T-helper 2 cell treated with Interferon-gamma antibody and Interleukin-4, amounts not matched to agents 100 ng/mL and 5 ng/mL, for 36 hours (primary cell): ENCODE data around the gene SV2A. TPM values are rescaled to one million over a fixed set of nuclear protein-coding genes. Genes with fewer than 3 reads are reported as not detected.

Source experiments
- total RNA-seq: library from RNA; stranded (reverse); gene quantifications from 2 replicates; pipeline ENCODE4 v1.2.3, GENCODE V29; 2022

Gene SV2A
- total RNA-seq, 1 donor from 2014 or later: 17.5 TPM

Other genes with a start within 250 kb of the SV2A start
- not detected in 2 replicates for gene FCGR1A, start 135.2 kb downstream of the SV2A start, total RNA-seq
- 16.3 and 17.9 TPM in 2 replicates for gene BOLA1, start 18.3 kb downstream of the SV2A start, total RNA-seq
- 107 and 114 TPM in 2 replicates for gene SF3B4, start 10.0 kb upstream of the SV2A start, total RNA-seq
- 5.4 and 6.8 TPM in 2 replicates for gene MTMR11, start 19.0 kb upstream of the SV2A start, total RNA-seq
- 9.0 and 11.9 TPM in 2 replicates for gene OTUD7B, start 92.9 kb upstream of the SV2A start, total RNA-seq
- 29.6 and 32.7 TPM in 2 replicates for gene VPS45, start 149.9 kb upstream of the SV2A start, total RNA-seq
- 70.0 and 71.3 TPM in 2 replicates for gene PLEKHO1, start 232.1 kb upstream of the SV2A start, total RNA-seq